Body of pancreas (tissue), 4 donors: ENCODE data around the gene FLT1. TPM values are rescaled to one million over a fixed set of nuclear protein-coding genes. Genes with fewer than 3 reads are reported as not detected.
A peak's percentile ranks its signal among the peaks of the same experiment; 100 is the strongest.

Source experiments
- ATAC-seq: fragments of 150-250 bp; one replicate; pipeline ENCODE4 v1.9.1; 2016
- DNase-seq, 4 donors: peaks; one replicate each; pipeline ENCODE4 v3.0.0-alpha.2; 2019
- H3K27ac ChIP-seq, 4 donors: fragments of 200-600 bp; sonication (generic); 1 replicate in 3 of 4; 2 replicates in 1 of 4; pipeline versions ENCODE4 v1.5.1 to v1.6.1; 2016 to 2019; ENCODE audit warnings: mild to moderate bottlenecking in 1 of 4, mixed read lengths in 1 of 4, moderate library complexity in 1 of 4
- H3K27me3 ChIP-seq, 2 donors: fragments of 200-600 bp; sonication (generic); one replicate each; pipeline ENCODE4 v1.6.0; 2016; ENCODE audit warnings: mild to moderate bottlenecking in 1 of 2
- H3K36me3 ChIP-seq, 2 donors: fragments of 200-600 bp; sonication (generic); replicated peaks in 1 of 2; 2 replicates each; pipeline ENCODE4 v1.5.1; 2016; ENCODE audit warnings: low read depth in 2 of 2; ENCODE audit not compliant: insufficient read depth in 1 of 2
- H3K4me1 ChIP-seq: fragments of 200-600 bp; sonication (generic); one replicate; pipeline ENCODE4 v1.6.0; 2016
- H3K4me3 ChIP-seq, 2 donors: fragments of 200-600 bp; sonication (generic); 1 replicate in 1 of 2; 2 replicates in 1 of 2; pipeline ENCODE4 v1.5.1; 2016 to 2019
- H3K9me3 ChIP-seq, 3 donors: fragments of 200-600 bp; sonication (generic); 1 replicate in 2 of 3; 2 replicates in 1 of 3; pipeline ENCODE4 v1.5.1; 2016
- CTCF ChIP-seq, 7 experiments: fragments of 450-650 bp in 4 of 7; fragments of 200-600 bp in 3 of 7; sonication (generic) in 3 of 7; IDR thresholded peaks; one replicate each; pipeline ENCODE4 v1.5.1; 2016 to 2019; ENCODE audit warnings: antibody characterized with exemption in 7 of 7
- POLR2A ChIP-seq, 3 donors: fragments of 450-650 bp; IDR thresholded peaks; one replicate each; pipeline ENCODE4 v1.6.1; 2016; ENCODE audit warnings: antibody characterized with exemption in 3 of 3, mild to moderate bottlenecking in 2 of 3
- WGBS, 2 donors: methylation state at CpG; one replicate each; pipeline ENCODE4 v1.1.5; 2017; 5-methylcytosine and 5-hydroxymethylcytosine counted together
- intact Hi-C: fragments of 100-400 bp; cut with DNase I; formaldehyde crosslinking; loops from one replicate; pipeline ENCODE4 v1.15.1; 2023
- total RNA-seq, 2 donors: library from RNA; depleted of rRNA; stranded (reverse); fragments of >200 nt; gene quantifications; one replicate each; pipeline ENCODE4 v1.1.0, GENCODE V29; 2016

Gene FLT1
- total RNA-seq, 2 donors from 2014 or later, result 15.3 to 20.4 TPM

DNA sequence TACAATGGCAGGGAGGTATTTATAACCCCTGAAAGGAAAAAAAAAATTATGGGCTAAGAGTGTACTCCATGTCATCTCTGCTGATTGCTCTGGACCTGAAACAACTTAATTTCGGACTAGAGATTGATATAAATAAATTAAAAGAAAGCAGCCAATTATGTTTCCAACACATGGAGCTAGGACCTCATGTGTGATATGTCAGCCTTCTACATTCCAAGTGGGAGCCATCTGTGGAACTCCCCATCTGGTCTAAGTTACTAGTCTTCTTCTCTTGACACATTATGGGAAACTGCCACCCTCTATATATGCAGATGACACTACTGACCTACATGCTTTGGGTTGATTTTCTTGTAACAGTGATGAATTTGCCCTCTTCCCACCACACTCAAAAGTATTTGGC is 86.1 kb downstream of the FLT1 start:
- Histone ChIP-seq H3K9me3 (no peaks in the 10 kb centered on the region), H3K4me3 (no peak overlapping the region), H3K36me3 (no peaks in the 10 kb centered on the region), H3K4me1 (no peaks in the 10 kb centered on the region), H3K27ac (no peak overlapping the region), H3K27me3 (no peaks in the 10 kb centered on the region)
- intact Hi-C loops, result no loop called here
- WGBS, 2 donors, result 35 to 50% methylated on average over 1 of the region's 1 CpG
- TF ChIP-seq CTCF (IDR thresholded peaks at IDR 0.05) (no peak), POLR2A (IDR thresholded peaks at IDR 0.05) (no peak)
- ATAC-seq (no peak), DNase-seq (no peak)

DNA sequence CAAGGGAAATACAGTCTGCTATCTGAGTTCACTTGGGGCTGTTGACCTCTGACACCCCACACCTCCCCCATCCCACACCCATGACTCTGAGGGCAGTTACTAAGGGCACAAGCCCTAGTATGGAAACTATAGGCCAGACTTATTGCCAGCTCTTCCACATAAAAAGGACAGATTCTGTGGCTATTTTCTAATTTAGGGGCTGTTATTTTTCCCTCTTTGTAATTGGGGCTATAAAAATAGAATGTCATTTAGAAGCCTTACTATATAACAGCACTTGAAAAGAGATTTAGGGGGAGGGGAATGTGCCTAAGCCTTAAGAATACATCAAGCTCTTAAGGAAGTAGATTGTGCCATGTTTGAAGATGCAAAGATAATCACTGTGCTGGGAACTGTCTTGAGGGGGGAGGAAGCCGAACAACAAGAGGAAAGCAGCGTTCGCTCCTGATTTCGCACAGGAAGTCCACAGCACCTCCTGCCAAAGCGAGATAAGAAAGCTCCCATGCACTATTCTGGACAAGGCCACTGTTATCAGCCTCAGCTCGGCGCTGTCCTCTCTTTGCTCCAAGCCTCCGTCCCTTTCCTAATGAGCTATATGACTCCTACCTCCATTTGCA is 86.6 kb downstream of the FLT1 start:
- Histone ChIP-seq H3K9me3 (no peaks in the 10 kb centered on the region), H3K4me1 (no peaks in the 10 kb centered on the region), H3K27me3 (no peaks in the 10 kb centered on the region), H3K36me3 (no peaks in the 10 kb centered on the region), H3K4me3 (no peak overlapping the region), H3K27ac (no peak overlapping the region)
- intact Hi-C loops, result no loop called here
- ATAC-seq, result peak; percentile 66
- TF ChIP-seq CTCF (IDR thresholded peaks at IDR 0.05) (no peak), POLR2A (IDR thresholded peaks at IDR 0.05) (no peak)
- 13 to 17% methylated on average over 8 of the region's 8 CpGs for WGBS, 2 donors
- peak in 3 of 4 donors; percentile 10 to 17 (median 12) for DNase-seq

- Histone ChIP-seq H3K27ac (no peak overlapping the region), H3K27me3 (no peaks in the 10 kb centered on the region), H3K36me3 (no peaks in the 10 kb centered on the region), H3K9me3 (no peaks in the 10 kb centered on the region), H3K4me3 (no peak overlapping the region), H3K4me1 (no peaks in the 10 kb centered on the region)
- WGBS, 2 donors, result 75 to 77% methylated on average over 13 of the region's 13 CpGs
- intact Hi-C loops, result no loop called here
- ATAC-seq (no peak), DNase-seq (no peak)
- TF ChIP-seq POLR2A (IDR thresholded peaks at IDR 0.05) (no peak), CTCF (IDR thresholded peaks at IDR 0.05) (no peak)
Observed at GRCh38 chr13:28406733-28407266, 88.1 kb downstream of the FLT1 start.

GRCh38 chr13:28402057-28402381 is 92.9 kb downstream of the FLT1 start:
- DNase-seq (no peak), ATAC-seq (no peak)
- Histone ChIP-seq H3K27me3 (no peaks in the 10 kb centered on the region), H3K4me3 (no peak overlapping the region), H3K4me1 (no peaks in the 10 kb centered on the region), H3K36me3 (no peaks in the 10 kb centered on the region), H3K9me3 (no peaks in the 10 kb centered on the region), H3K27ac (no peak overlapping the region)
- intact Hi-C loops, result no loop called here
- no peak for TF ChIP-seq POLR2A (IDR thresholded peaks at IDR 0.05)
- TF ChIP-seq CTCF (IDR thresholded peaks at IDR 0.05), result no peak
- 74% methylated on average over 5 of the region's 5 CpGs for WGBS, 2 donors
